ENCODE results near the gene OSBP. TPM values are rescaled to one million over a fixed set of nuclear protein-coding genes. Genes with fewer than 3 reads are reported as not detected.

The OSBP gene
- total RNA-seq, 1 experiment from 2014 or later: 36.3 TPM

DNA sequence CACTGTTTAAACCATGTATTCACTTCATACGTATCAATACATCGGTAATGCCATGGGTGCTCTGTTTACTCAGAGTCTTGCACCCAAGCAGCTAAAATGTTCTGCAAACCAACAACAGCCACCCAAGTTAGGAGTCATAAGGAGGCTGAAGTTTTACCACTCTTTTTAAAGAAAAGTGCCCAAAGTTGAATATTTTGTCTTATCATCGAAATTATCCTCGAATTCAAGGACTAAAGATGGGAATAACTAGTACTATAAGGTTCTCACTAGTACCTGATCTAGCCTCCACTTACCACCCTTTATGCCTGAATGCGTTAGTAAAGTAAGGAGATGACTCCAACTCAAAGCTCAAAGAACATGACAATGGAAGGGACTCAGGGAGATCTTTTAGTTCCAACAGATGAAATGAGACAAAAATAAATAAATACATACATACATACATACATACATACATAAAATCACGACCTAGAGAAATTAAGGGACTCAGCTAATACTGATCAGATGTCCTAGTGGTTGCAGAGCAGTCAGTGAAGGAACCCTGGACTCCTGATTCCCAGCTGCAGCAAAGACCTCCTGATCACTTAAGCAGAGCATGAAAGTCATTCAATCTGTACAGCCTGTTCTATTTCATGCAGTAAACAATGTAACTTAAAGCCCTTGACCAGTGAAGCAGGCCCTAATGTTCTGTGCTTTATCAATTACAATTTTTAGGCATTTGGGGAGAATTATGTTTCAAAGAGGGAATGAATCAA lies 7.7 kb downstream of the OSBP start:
- Histone ChIP-seq H3K4me3 (ENCODE audit: low read length) (no peak overlapping the region), H3K27ac (ENCODE audit: low read length) (no peak overlapping the region), H3K9ac (ENCODE audit: low read length) (no peak overlapping the region), H3K36me3 (ENCODE audit: low read depth, low read length) (peaks cover 56% of the 10 kb centered on the region), H3K79me2 (ENCODE audit: low read length) (peaks cover 45% of the 10 kb centered on the region), H3K9me3 (ENCODE audit: low read length) (no peaks in the 10 kb centered on the region), H2AFZ (ENCODE audit: low read length) (no peak overlapping the region), H3K4me1 (ENCODE audit: insufficient read depth, low read length) (peaks cover 14% of the 10 kb centered on the region), H4K20me1 (ENCODE audit: low read length) (peaks cover 16% of the 10 kb centered on the region), H3K4me2 (ENCODE audit: low read length) (no peak overlapping the region), H3K27me3 (ENCODE audit: low read length) (no peaks in the 10 kb centered on the region), H3F3A (ENCODE audit: low read length, unreplicated experiment) (no peaks in the 10 kb centered on the region), H3K9me2 (replicated peaks; ENCODE audit: low read length) (no peaks in the 10 kb centered on the region)
- ChIA-PET POLR2A (ENCODE audit: unreplicated experiment) (no interaction called here), CTCF (no interaction called here)
- intact Hi-C loops (cut with micrococcal nuclease): no loop called here
- TF ChIP-seq EZH2 (IDR thresholded peaks at IDR 0.05; ENCODE audit: low read length, unreplicated experiment): no peak
- TF ChIP-seq, protein P1, sequence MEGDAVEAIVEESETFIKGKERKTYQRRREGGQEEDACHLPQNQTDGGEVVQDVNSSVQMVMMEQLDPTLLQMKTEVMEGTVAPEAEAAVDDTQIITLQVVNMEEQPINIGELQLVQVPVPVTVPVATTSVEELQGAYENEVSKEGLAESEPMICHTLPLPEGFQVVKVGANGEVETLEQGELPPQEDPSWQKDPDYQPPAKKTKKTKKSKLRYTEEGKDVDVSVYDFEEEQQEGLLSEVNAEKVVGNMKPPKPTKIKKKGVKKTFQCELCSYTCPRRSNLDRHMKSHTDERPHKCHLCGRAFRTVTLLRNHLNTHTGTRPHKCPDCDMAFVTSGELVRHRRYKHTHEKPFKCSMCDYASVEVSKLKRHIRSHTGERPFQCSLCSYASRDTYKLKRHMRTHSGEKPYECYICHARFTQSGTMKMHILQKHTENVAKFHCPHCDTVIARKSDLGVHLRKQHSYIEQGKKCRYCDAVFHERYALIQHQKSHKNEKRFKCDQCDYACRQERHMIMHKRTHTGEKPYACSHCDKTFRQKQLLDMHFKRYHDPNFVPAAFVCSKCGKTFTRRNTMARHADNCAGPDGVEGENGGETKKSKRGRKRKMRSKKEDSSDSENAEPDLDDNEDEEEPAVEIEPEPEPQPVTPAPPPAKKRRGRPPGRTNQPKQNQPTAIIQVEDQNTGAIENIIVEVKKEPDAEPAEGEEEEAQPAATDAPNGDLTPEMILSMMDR (conservative IDR thresholded peaks at IDR 0.05; ENCODE audit: low read depth, low read length): no peak
- TF ChIP-seq EZH2phosphoT487 (IDR thresholded peaks at IDR 0.05; ENCODE audit: borderline replicate concordance, low read length): no peak
- DNase-seq: no peak
- BruUV-seq (replicated peaks): no TSS peak
- no peak for ATAC-seq

DNA sequence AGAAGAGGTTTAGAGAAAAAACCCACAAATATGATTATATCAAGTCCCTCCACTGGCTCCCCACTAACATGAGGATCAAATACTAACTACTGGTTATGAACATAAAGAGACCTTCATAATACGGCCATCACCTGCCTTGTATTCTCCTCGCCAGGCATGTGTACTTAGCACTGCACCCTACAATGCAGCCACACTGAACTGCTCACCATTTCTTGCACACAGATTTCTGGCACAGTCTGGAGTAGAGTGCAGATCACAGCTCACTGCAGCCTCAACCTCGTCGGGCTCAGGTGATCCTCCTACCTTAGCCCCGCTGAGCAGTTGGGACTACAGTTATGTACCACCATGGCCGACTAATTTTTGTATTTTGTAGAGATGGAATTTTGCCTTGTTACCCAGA lies 13.1 kb downstream of the OSBP start:
- H3K4me2 ChIP-seq (ENCODE audit: low read length): no peak overlapping the region
- H3K4me3 ChIP-seq (ENCODE audit: low read length): no peak overlapping the region
- ATAC-seq (no peak), DNase-seq (no peak)
- ChIA-PET POLR2A (ENCODE audit: unreplicated experiment) (no interaction called here), CTCF (no interaction called here)
- peaks cover 72% of the 10 kb centered on the region for H3K36me3 ChIP-seq (ENCODE audit: low read depth, low read length)
- no peak overlapping the region for H3K27ac ChIP-seq (ENCODE audit: low read length)
- no peaks in the 10 kb centered on the region for H3F3A ChIP-seq (ENCODE audit: low read length, unreplicated experiment)
- intact Hi-C loops (cut with micrococcal nuclease): no loop called here
- H3K27me3 ChIP-seq (ENCODE audit: low read length): no peaks in the 10 kb centered on the region
- TF ChIP-seq EZH2phosphoT487 (IDR thresholded peaks at IDR 0.05; ENCODE audit: borderline replicate concordance, low read length): no peak
- no peak for TF ChIP-seq EZH2 (IDR thresholded peaks at IDR 0.05; ENCODE audit: low read length, unreplicated experiment)
- TF ChIP-seq, protein P1 (conservative IDR thresholded peaks at IDR 0.05; ENCODE audit: low read depth, low read length): no peak
- H4K20me1 ChIP-seq (ENCODE audit: low read length): no peaks in the 10 kb centered on the region
- H3K4me1 ChIP-seq (ENCODE audit: insufficient read depth, low read length): no peaks in the 10 kb centered on the region
- H3K79me2 ChIP-seq (ENCODE audit: low read length): peaks cover 17% of the 10 kb centered on the region
- no peak overlapping the region for H3K9ac ChIP-seq (ENCODE audit: low read length)
- no TSS peak for BruUV-seq (replicated peaks)
- H2AFZ ChIP-seq (ENCODE audit: low read length): no peak overlapping the region
- no peaks in the 10 kb centered on the region for H3K9me2 ChIP-seq (replicated peaks; ENCODE audit: low read length)
- no peaks in the 10 kb centered on the region for H3K9me3 ChIP-seq (ENCODE audit: low read length)

DNA sequence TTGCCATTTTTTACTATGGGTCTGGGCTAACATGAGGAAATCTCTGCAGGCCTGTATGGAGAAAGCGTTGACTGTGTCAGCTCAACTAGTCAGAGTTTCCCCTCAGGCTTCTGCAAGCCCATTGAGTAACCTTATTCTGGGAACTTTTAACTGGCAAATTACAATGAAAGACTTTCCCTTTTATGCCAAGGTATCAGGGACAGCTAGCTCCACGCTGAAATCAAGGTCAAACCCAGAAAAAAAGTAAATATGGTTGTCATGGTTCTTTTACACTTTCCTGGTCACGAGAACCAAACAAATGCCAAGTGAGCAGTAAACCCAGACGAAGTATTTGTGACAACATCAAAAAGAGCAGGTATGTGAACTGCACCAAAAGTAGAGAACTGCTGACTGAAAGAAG lies 13.8 kb downstream of the OSBP start:
- no peaks in the 10 kb centered on the region for H4K20me1 ChIP-seq (ENCODE audit: low read length)
- no peak overlapping the region for H3K27ac ChIP-seq (ENCODE audit: low read length)
- ATAC-seq: no peak
- CTCF ChIA-PET: no interaction called here
- no peak overlapping the region for H2AFZ ChIP-seq (ENCODE audit: low read length)
- H3K4me3 ChIP-seq (ENCODE audit: low read length): no peak overlapping the region
- no peaks in the 10 kb centered on the region for H3K27me3 ChIP-seq (ENCODE audit: low read length)
- H3K9me2 ChIP-seq (replicated peaks; ENCODE audit: low read length): no peaks in the 10 kb centered on the region
- BruUV-seq (replicated peaks): no TSS peak
- no peaks in the 10 kb centered on the region for H3K4me1 ChIP-seq (ENCODE audit: insufficient read depth, low read length)
- peaks cover 14% of the 10 kb centered on the region for H3K79me2 ChIP-seq (ENCODE audit: low read length)
- POLR2A ChIA-PET (ENCODE audit: unreplicated experiment): no interaction called here
- H3F3A ChIP-seq (ENCODE audit: low read length, unreplicated experiment): no peaks in the 10 kb centered on the region
- TF ChIP-seq, protein P1 (conservative IDR thresholded peaks at IDR 0.05; ENCODE audit: low read depth, low read length): no peak
- TF ChIP-seq EZH2 (IDR thresholded peaks at IDR 0.05; ENCODE audit: low read length, unreplicated experiment): no peak
- H3K9me3 ChIP-seq (ENCODE audit: low read length): no peaks in the 10 kb centered on the region
- intact Hi-C loops (cut with micrococcal nuclease): no loop called here
- H3K4me2 ChIP-seq (ENCODE audit: low read length): no peak overlapping the region
- H3K36me3 ChIP-seq (ENCODE audit: low read depth, low read length): peaks cover 66% of the 10 kb centered on the region
- no peak for DNase-seq
- H3K9ac ChIP-seq (ENCODE audit: low read length): no peak overlapping the region
